Measurements from ENCODE around the gene ACRBP. TPM values are rescaled to one million over a fixed set of nuclear protein-coding genes. Genes with fewer than 3 reads are reported as not detected.

The ACRBP gene
- total and polyA plus RNA-seq, 3 donors from 2014 or later = 172 to 715 (median 241) TPM

- TF ChIP-seq CTCF (IDR thresholded peaks at IDR 0.05) = no peak
- TF ChIP-seq POLR2A (IDR thresholded peaks at IDR 0.05) = no peak
- Histone ChIP-seq H3K4me3 (no peak overlapping the region), H3K4me1 (peaks cover 43% of the 10 kb centered on the region), H3K36me3 (ENCODE audit: low read depth, missing control alignments) (no peaks in the 10 kb centered on the region), H3K27ac (peak overlapping the region; percentile 4 to 82), H3K9me3 (no peaks in the 10 kb centered on the region), H3K27me3 (no peaks in the 10 kb centered on the region)
- 51 to 55% methylated on average over 8 of the region's 8 CpGs for WGBS, 2 donors
- peak; percentile 28 for DNase-seq
- intact Hi-C loops (cut with DNase I; ENCODE audit: low total_unique reads) = loop anchor here (10.0 kb wide), 1 partner anchor 54 kb away; the partner anchor contains the start of gene IFFO1
Measured at GRCh38 chr12:6608592-6609281, 38.5 kb downstream of the ACRBP start.

GRCh38 chr12:6607751-6608591, 39.3 kb downstream of the ACRBP start:
- 6 to 7% methylated on average over 8 of the region's 8 CpGs for WGBS, 2 donors
- Histone ChIP-seq H3K36me3 (ENCODE audit: low read depth, missing control alignments) (no peaks in the 10 kb centered on the region), H3K9me3 (no peaks in the 10 kb centered on the region), H3K4me1 (peaks cover 44% of the 10 kb centered on the region), H3K27ac (peak overlapping the region; percentile 4 to 82), H3K27me3 (no peaks in the 10 kb centered on the region), H3K4me3 (no peak overlapping the region)
- DNase-seq = peak; percentile 79
- intact Hi-C loops (cut with DNase I; ENCODE audit: low total_unique reads) = loop anchor here (10.0 kb wide), 1 partner anchor 53 kb away; the partner anchor contains the start of gene IFFO1
- TF ChIP-seq CTCF (IDR thresholded peaks at IDR 0.05) (peak in 1 of 3 experiments; percentile 3), POLR2A (IDR thresholded peaks at IDR 0.05) (no peak)

- 1% methylated on average over 22 of the region's 70 CpGs; no CpG with 5 or more reads in 1 of the 2 donors for WGBS, 2 donors
- Histone ChIP-seq H3K4me3 (peak overlapping the region; percentile 93 to 100), H3K4me1 (peaks cover 39% of the 10 kb centered on the region), H3K27ac (peak overlapping the region; percentile 98 to 99), H3K36me3 (ENCODE audit: low read depth, missing control alignments) (no peaks in the 10 kb centered on the region), H3K9me3 (no peaks in the 10 kb centered on the region), H3K27me3 (no peaks in the 10 kb centered on the region)
- DNase-seq = peak; percentile 83
- intact Hi-C loops (cut with DNase I; ENCODE audit: low total_unique reads) = loop anchor here (10.0 kb wide), 1 partner anchor 52 kb away; the partner anchor contains the start of gene IFFO1
- TF ChIP-seq CTCF (IDR thresholded peaks at IDR 0.05) (no peak), POLR2A (IDR thresholded peaks at IDR 0.05) (no peak)
Measured at GRCh38 chr12:6606331-6607131, 40.7 kb downstream of the ACRBP start.

GRCh38 chr12:6605421-6606330, 41.6 kb downstream of the ACRBP start:
- Histone ChIP-seq H3K36me3 (ENCODE audit: low read depth, missing control alignments) (no peaks in the 10 kb centered on the region), H3K9me3 (no peaks in the 10 kb centered on the region), H3K4me3 (peak overlapping the region; percentile 93 to 100), H3K27ac (peak overlapping the region; percentile 98 to 99), H3K27me3 (no peaks in the 10 kb centered on the region), H3K4me1 (peaks cover 39% of the 10 kb centered on the region)
- WGBS, 2 donors = 3 to 5% methylated on average over 11 to 18 of the region's 18 CpGs
- peak; percentile 44 for DNase-seq
- TF ChIP-seq POLR2A (IDR thresholded peaks at IDR 0.05) (no peak), CTCF (IDR thresholded peaks at IDR 0.05) (no peak)
- intact Hi-C loops (cut with DNase I; ENCODE audit: low total_unique reads) = loop anchor here (10.0 kb wide), 1 partner anchor 51 kb away; the partner anchor contains the start of gene IFFO1
